Activated T-helper 2 cell treated with anti-CD3 and anti-CD28 coated beads, Interferon-gamma antibody, Interleukin-2, Interleukin-4, amounts not matched to agents 10 μg/mL and 5 μg/mL and 100 μg/mL, durations not matched to agents 14 hours and 24 hours and 36 hours (primary cell): Measurements from ENCODE around the gene CMSS1. TPM values are rescaled to one million over a fixed set of nuclear protein-coding genes. Genes with fewer than 3 reads are reported as not detected.
A peak's percentile ranks its signal among the peaks of the same experiment; 100 is the strongest.

Source experiments
- DNase-seq: peaks from one replicate; pipeline ENCODE4 v3.0.0; 2021; ENCODE audit warnings: low spot score
- H3K27ac Mint-ChIP-seq: one replicate; pipeline ENCODE4 v1.8.0; 2021; ENCODE audit warnings: mixed read lengths
- H3K27me3 Mint-ChIP-seq: one replicate; pipeline ENCODE4 v1.8.0; 2021; ENCODE audit warnings: low read depth, mixed read lengths
- H3K36me3 Mint-ChIP-seq: one replicate; pipeline ENCODE4 v1.8.0; 2021; ENCODE audit warnings: low read depth, mixed read lengths
- H3K4me1 Mint-ChIP-seq: one replicate; pipeline ENCODE4 v1.8.0; 2021; ENCODE audit warnings: low read depth, mixed read lengths
- H3K4me3 Mint-ChIP-seq: one replicate; pipeline ENCODE4 v1.8.0; 2021; ENCODE audit warnings: low read depth, mild to moderate bottlenecking, moderate library complexity, mixed read lengths
- H3K9me3 Mint-ChIP-seq: one replicate; pipeline ENCODE4 v1.8.0; 2021; ENCODE audit warnings: mixed read lengths
- intact Hi-C: fragments of 100-400 bp; cut with micrococcal nuclease; formaldehyde crosslinking; loops from one replicate; pipeline ENCODE4 v1.15.1; 2023
- total RNA-seq: library from RNA; stranded (reverse); gene quantifications from 2 replicates; pipeline ENCODE4 v1.2.3, GENCODE V29; 2022

The CMSS1 gene
- total RNA-seq, 1 donor from 2014 or later: 138 TPM

DNA sequence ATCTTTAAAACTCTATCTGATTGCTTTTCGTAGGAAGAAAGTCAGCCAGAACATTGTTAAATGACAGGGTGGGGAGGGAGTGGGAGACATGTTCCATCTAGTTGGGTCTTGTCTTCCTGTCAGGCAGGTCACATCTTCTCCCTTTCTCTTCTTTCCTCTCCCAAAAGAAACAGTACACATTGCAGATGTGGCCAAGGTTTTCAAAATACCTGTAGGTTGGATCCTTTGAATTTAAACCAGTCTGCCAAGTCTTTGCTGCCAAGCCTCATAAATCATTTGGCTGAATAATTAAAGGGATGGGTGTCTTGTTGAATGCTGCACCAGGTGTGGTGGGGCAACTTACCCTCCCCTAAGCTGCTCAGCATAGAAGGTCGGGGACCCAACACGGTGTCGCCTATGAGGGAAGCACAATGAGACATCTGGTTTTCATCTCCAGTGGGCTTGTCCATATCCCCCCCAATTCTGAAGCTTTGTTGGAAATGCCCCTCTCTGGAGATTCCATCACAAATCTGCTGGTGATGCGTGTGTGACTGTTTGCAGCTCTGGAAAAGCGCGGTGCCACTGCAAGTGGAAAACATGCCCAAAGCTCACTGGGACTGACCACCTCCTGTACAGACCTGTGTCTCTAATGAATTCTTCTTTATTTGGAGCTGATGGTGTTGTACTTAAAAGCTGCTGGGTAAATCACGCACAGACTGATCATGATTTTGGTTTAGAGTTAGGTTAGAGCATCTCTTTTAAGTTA, 184.0 kb downstream of the CMSS1 start:
- Mint-ChIP-seq H3K36me3 (peaks cover 19% of the 10 kb centered on the region), H3K4me3 (no peak overlapping the region), H3K4me1 (peaks cover 29% of the 10 kb centered on the region), H3K9me3 (peaks cover 8% of the 10 kb centered on the region), H3K27me3 (no peaks in the 10 kb centered on the region), H3K27ac (no peak overlapping the region)
- intact Hi-C loops: no loop called here
- no peak for DNase-seq

DNA sequence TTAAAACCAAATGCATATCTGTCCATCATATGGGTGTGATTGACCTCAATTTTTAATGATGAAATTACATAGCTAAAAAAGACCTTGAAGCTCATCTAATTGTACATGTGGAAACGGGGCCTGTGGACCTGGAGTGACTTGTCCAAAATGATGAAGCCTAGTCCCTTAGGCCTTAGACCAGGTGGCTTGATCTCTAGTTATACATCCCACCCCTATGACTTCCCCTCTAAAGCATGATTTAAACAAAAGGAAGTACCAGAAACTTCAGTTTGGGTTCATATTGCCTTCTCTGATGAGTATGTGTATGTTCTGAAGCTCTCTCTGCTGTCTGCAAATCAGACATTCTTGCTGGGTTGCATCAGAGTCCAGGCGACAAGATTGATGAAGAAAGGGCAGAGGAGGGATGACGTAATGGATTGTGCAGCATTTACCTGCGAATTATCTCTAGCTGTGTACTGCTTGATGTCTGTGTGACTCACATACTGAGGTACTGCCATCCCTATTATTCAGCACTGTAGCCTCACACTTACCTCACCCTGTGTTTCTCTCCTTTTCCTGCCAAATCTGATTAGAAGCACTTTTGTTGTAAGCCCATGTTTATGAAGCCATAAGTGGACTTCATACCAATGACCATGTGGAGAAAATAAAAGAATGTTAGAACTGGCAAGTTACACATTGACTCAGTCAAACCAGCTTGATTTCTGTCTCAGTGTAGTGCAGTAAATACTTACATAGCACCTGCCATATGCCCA, 185.1 kb downstream of the CMSS1 start:
- Mint-ChIP-seq H3K27me3 (no peaks in the 10 kb centered on the region), H3K27ac (no peak overlapping the region), H3K36me3 (peaks cover 13% of the 10 kb centered on the region), H3K4me3 (no peak overlapping the region), H3K4me1 (peaks cover 29% of the 10 kb centered on the region), H3K9me3 (peaks cover 5% of the 10 kb centered on the region)
- intact Hi-C loops: no loop called here
- no peak for DNase-seq

DNA sequence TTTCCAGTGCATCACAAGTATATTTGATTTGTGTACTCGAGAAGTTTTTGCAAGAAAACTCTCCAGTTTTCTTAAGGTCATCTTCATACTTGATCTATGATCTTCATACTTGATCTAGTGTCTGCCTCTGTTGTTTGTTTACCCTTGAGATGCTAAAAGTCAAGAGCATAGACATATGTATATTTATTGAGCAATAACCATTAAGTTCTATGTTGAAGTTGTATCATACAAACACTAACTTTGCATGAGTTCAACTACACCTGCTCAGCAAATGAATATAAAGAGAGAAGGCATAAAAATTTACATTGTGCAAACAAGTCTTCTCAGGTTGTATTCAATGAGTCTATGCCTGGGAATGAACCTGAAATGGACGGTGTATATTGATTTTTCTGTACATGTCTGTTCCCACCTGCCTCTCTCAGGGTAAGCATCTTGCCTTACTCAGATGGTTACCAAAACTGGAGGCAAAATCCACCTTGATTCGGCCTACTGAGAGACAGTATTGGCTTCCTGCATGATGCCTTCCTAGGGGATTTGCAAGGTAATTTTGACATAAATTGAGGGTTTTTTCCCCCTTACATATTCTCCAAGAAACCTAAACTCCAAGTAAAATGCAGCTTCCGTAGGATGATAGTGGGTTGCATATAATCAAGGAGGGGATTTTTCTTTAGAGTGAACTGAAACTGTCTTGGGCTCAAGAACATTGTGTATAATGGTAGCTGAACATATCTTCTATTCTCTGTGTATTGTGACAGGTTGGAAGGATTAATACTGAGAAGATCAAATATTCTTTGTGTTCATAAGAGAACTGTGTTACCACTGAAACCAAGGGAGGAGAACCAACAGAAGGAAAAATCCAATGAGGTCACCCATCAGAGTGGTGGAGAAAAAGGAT, 186.2 kb downstream of the CMSS1 start:
- Mint-ChIP-seq H3K4me1 (peaks cover 29% of the 10 kb centered on the region), H3K9me3 (peaks cover 3% of the 10 kb centered on the region), H3K36me3 (peaks cover 12% of the 10 kb centered on the region)

DNA sequence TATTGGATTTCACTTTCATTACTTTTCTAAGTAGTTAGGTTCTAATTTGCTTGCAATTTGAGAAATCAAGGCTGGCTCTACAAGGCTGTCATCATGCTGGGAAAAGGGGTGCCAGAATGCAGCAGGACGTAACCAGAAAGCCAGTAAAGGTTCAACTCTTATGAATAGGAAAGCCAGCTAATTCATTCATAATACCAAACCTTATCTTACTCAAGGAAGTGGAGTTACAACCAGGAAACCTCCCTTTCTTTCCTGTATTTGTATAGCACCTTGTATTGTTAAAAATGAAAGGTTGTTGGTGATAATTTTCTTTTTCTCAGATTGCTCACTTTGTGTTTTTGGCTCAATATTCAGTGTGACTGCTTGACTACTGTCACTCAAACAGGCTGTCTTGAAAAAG, 187.3 kb downstream of the CMSS1 start:
- H3K9me3 Mint-ChIP-seq: no peaks in the 10 kb centered on the region
- no peak overlapping the region for H3K27ac Mint-ChIP-seq
- DNase-seq: no peak

More for the DNA sequence above, 186.2 kb downstream of the CMSS1 start:
- H3K27ac Mint-ChIP-seq: peak overlapping the region; percentile 38
- intact Hi-C loops: no loop called here
- no peak for DNase-seq
- no peak overlapping the region for H3K4me3 Mint-ChIP-seq
- H3K27me3 Mint-ChIP-seq: no peaks in the 10 kb centered on the region

DNA sequence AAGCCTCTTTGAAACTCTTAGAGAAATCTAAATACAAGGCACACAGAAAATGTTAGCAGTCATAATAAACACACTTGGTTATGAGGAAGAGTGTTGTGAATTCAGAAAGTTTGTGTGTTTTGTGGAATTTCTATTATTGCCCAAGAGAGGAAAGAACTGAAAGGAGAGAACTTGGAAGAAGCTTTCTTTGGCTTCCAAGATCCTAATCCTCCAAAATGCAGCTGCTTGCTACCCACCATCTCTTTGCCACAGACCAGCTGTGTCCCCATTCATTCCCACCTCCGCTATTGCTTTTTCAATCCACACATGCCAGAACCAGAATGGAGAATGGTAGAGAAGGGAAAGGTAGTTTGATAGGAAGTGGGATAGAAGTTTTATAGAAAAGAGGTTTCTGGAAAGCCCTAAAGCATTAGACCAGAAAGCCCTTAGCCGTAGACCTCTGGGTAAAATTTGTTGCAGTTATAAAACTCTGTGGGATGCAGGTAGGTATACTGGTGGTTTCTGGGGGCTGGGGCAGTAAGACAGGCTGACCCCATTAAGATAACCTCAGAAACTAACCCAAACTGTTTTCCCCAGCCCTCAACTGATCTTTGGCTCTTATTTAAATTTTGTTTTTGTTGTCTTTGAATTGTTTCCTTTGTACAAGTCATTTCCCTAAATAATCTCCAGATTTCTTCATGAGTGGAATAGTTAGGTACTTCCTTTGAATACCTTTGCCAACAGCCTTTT, 188.2 kb downstream of the CMSS1 start:
- H3K4me1 Mint-ChIP-seq: peaks cover 34% of the 10 kb centered on the region
- intact Hi-C loops: no loop called here
- no peak for DNase-seq
- peaks cover 13% of the 10 kb centered on the region for H3K36me3 Mint-ChIP-seq
- H3K4me3 Mint-ChIP-seq: no peak overlapping the region
- H3K27ac Mint-ChIP-seq: no peak overlapping the region
- H3K27me3 Mint-ChIP-seq: no peaks in the 10 kb centered on the region
- H3K9me3 Mint-ChIP-seq: no peaks in the 10 kb centered on the region

More for the DNA sequence above, 187.3 kb downstream of the CMSS1 start:
- peaks cover 10% of the 10 kb centered on the region for H3K36me3 Mint-ChIP-seq
- intact Hi-C loops: no loop called here
- no peaks in the 10 kb centered on the region for H3K27me3 Mint-ChIP-seq
- H3K4me3 Mint-ChIP-seq: no peak overlapping the region
- H3K4me1 Mint-ChIP-seq: peaks cover 32% of the 10 kb centered on the region

DNA sequence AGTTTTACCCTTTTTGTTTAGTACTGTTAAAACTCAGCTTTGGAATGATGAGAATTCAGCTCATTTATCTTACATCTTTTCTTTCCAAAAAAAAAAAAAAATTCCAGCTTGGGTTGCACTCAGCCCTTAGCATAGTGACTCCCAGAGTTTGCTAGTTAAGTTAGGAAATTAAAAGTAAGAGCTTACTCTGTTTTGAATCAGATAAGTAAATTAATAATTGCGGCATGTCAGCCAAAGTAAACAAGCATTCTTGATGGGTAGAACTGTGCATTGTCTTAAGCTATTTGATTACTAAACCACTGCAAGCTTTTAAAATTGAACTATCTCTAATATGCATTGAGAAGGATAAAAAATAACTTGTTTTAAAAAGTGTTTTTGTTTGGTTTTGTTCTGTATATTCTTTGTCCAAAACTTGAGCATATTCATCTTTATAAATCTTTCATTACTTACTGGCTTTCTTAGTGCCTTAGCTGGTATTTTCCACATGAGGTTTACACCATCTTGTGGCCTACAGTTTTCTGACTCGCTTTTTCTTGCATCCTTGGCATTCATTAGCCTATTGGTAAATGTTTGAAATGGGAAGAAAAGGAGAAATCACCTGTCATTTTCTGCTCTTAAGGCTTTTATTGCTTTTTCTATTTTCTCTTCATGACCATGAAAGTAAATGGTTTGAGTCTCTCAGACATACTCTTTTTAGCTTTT, 189.1 kb downstream of the CMSS1 start:
- H3K27ac Mint-ChIP-seq: no peak overlapping the region
- H3K27me3 Mint-ChIP-seq: no peaks in the 10 kb centered on the region
- H3K4me1 Mint-ChIP-seq: peaks cover 34% of the 10 kb centered on the region
- no peak overlapping the region for H3K4me3 Mint-ChIP-seq
- DNase-seq: no peak
- H3K9me3 Mint-ChIP-seq: no peaks in the 10 kb centered on the region
- intact Hi-C loops: no loop called here
- peaks cover 20% of the 10 kb centered on the region for H3K36me3 Mint-ChIP-seq

DNA sequence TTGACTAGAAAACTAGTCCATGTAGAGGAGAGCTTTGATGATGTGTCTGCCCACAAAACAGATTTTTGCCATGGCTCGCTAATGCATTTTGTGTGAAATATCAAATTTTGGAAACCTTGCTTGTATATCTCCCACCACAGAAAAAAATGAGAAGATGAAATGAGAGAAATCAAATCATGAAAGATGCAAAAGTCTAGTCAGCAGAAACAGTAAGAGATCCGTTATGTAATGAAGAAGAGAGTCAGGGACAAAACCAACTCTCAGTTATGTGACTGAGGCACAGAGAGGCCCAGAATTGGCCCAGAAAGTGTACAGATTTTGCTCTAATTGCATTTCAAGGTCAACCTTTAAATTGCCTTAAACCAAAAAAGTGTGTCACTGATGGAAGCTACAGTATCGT, 189.7 kb downstream of the CMSS1 start:
- H3K4me3 Mint-ChIP-seq: no peak overlapping the region
- no peak overlapping the region for H3K27ac Mint-ChIP-seq
- peaks cover 20% of the 10 kb centered on the region for H3K36me3 Mint-ChIP-seq
- H3K4me1 Mint-ChIP-seq: peaks cover 31% of the 10 kb centered on the region
- intact Hi-C loops: no loop called here
- H3K9me3 Mint-ChIP-seq: no peaks in the 10 kb centered on the region
- no peak for DNase-seq
- no peaks in the 10 kb centered on the region for H3K27me3 Mint-ChIP-seq

DNA sequence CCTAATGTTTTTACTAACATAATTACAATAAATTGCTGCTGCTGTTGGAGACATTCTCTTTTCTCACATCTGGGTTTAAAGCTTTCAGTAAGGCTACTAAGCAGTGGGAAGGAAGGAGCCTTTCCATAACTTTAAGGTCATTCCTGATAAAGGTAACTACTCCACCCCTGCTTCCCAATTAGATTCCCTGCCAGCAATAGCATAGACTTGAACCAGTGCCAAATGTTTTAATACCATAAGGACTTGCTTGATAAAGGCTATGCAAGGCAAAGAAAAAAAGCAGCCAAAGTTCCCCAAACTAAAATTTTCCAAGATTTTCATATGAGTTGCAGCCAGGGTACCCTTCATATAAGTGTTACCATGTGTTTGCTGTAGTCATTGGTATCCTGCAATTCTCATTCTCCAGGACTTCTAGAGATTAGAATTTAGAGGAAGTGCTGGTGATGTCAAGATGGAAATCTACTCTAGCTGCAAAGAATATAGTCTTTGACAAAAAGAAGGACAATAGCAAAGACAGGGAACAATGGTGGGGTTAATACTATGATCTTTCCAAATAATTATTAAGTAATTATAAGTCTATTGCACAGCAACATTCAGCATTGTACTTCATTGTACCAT, 190.5 kb downstream of the CMSS1 start:
- Mint-ChIP-seq H3K4me1 (peaks cover 26% of the 10 kb centered on the region), H3K36me3 (peaks cover 20% of the 10 kb centered on the region), H3K4me3 (no peak overlapping the region), H3K9me3 (no peaks in the 10 kb centered on the region), H3K27ac (no peak overlapping the region), H3K27me3 (no peaks in the 10 kb centered on the region)
- no peak for DNase-seq
- intact Hi-C loops: no loop called here

DNA sequence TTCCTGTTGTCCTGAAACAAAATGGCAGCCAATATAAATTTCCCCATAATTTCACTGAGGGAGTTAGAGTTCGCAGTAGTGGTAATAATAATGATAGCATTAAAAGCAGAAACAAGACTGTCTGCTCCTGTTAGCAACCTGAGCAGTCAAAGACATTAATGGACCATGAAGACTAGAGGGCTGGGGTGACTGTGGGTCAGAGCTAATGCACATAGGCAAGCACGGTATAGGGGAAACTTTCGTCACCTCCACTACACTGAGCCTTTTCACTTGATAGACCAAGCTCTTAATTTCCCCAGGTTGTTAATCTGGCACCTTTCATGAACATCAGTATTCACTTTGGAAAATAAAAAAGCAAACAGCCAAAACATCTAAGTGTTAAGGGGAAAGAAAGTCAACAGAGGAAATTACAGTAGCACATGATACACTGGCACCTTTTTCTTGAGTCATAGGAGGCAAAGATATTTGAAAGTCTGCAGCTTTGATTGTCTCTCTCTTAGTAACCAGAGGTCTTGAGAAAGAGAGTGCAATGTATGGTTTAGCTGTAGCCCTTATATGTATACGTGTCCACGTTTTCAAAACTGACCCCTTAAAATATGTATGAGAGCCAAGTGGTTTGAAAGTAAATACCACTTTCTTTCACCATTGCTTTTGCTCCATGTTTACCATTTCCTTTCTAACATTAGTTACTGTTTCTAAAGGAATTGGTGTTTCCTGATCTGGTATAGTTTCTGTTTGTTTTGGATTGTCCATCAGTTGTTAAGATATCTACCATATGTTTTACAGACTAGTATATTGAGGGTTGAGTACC, 191.8 kb downstream of the CMSS1 start:
- peaks cover 15% of the 10 kb centered on the region for H3K4me1 Mint-ChIP-seq
- intact Hi-C loops: no loop called here
- no peak for DNase-seq
- H3K9me3 Mint-ChIP-seq: no peaks in the 10 kb centered on the region
- H3K4me3 Mint-ChIP-seq: no peak overlapping the region
- H3K36me3 Mint-ChIP-seq: peaks cover 19% of the 10 kb centered on the region
- no peaks in the 10 kb centered on the region for H3K27me3 Mint-ChIP-seq
- H3K27ac Mint-ChIP-seq: no peak overlapping the region

DNA sequence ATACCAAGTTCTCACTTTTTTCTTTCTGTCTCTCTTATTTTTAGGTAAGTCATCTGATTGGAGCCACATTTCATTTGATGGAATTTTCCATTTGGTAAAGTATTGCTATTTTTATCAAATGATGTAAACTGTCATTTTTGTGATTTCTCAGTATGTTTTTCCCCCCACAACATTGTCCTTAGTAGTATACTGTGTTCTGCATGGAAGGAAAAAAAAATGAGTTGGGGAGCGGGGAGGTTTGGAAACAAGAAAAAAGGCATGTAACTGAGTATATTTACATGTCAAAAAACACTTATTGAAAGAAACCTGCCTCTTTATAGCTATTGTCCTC, 192.4 kb downstream of the CMSS1 start:
- Mint-ChIP-seq H3K36me3 (peaks cover 18% of the 10 kb centered on the region), H3K27ac (no peak overlapping the region), H3K9me3 (peaks cover 3% of the 10 kb centered on the region), H3K27me3 (no peaks in the 10 kb centered on the region), H3K4me3 (no peak overlapping the region), H3K4me1 (peaks cover 9% of the 10 kb centered on the region)
- intact Hi-C loops: no loop called here
- DNase-seq: no peak

DNA sequence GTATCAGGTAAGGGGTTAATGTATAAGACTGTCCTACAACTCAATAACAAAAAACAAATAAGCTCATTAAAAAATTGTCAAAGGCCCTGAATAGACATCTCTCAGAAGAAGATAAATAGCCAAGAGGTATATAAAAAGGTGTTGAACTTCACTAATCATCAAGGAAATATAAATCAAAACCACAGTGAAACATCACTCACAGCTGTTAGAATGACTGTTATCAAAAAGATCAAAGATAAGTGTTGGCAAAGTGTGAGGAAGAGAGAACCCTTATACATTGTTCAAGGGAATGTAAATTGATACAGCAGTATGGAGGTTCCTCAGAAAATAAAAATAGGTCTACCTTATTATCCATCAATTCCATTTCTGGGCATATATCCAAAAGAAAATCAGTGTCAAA, 201.1 kb downstream of the CMSS1 start:
- Mint-ChIP-seq H3K27me3 (no peaks in the 10 kb centered on the region), H3K27ac (no peak overlapping the region), H3K4me1 (peaks cover 7% of the 10 kb centered on the region)

More for the DNA sequence above, 201.1 kb downstream of the CMSS1 start:
- Mint-ChIP-seq H3K4me3 (no peak overlapping the region), H3K9me3 (peaks cover 9% of the 10 kb centered on the region), H3K36me3 (peaks cover 19% of the 10 kb centered on the region)
- no peak for DNase-seq
- intact Hi-C loops: no loop called here
